WI38 (cell line): Measurements from ENCODE around the gene TSSK6.

Source experiments
- H3K4me3 ChIP-seq: 2 replicates; pipeline ENCODE4 v1.5.1; 2011; ENCODE audit warnings: low read depth, mild to moderate bottlenecking, control low read depth, low read length
- TF ChIP-seq, protein P1 (sequence below): IDR thresholded peaks from 2 replicates; pipeline ENCODE4 v1.5.1; 2012; ENCODE audit warnings: low read depth, mild to moderate bottlenecking, control low read depth, low read length

Gene TSSK6

DNA sequence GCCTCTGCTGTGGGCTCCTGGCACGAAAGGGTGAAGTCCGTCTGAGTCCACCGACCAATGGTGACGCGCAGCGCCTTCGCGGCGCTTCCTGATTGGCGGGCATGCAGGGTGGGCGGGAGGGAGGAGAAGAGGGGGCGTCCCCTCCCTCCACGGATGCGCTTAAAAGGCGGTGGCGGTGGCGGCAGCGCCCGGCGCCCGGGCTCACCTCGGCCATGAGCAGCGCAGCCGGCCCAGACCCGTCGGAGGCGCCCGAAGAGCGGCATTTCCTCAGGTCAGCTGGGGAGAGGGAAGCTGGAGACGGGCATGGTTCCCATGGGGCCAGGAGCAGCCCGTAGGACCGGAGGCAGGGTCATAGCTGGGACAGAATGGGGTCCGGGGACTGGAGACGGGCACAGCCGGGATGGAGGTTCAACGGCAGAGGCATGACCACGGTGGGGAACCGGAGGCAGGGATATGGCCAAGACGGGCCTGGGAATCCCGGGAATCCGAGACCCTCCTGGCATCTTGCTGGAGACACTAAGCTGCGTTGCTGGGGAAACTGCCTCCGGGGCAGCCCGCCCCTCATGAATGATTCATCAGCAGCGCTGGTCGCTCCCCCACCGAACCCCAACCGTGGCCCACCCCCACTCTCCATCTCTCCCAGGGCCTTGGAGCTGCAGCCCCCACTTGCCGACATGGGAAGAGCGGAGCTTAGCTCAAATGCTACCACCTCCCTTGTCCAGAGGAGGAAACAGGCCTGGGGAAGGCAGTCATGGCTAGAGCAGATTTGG, 13.6 kb upstream of the TSSK6 start, which contains the start of gene YJEFN3:
Gene YJEFN3 (plus strand): TSS at position 191 of the 770 bp plus-strand sequence. CDS start 22 bp downstream, at position 213.
- no peak within 1 kb of the TSS for H3K4me3 ChIP-seq
- TF ChIP-seq, protein P1, sequence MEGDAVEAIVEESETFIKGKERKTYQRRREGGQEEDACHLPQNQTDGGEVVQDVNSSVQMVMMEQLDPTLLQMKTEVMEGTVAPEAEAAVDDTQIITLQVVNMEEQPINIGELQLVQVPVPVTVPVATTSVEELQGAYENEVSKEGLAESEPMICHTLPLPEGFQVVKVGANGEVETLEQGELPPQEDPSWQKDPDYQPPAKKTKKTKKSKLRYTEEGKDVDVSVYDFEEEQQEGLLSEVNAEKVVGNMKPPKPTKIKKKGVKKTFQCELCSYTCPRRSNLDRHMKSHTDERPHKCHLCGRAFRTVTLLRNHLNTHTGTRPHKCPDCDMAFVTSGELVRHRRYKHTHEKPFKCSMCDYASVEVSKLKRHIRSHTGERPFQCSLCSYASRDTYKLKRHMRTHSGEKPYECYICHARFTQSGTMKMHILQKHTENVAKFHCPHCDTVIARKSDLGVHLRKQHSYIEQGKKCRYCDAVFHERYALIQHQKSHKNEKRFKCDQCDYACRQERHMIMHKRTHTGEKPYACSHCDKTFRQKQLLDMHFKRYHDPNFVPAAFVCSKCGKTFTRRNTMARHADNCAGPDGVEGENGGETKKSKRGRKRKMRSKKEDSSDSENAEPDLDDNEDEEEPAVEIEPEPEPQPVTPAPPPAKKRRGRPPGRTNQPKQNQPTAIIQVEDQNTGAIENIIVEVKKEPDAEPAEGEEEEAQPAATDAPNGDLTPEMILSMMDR = no peak

DNA sequence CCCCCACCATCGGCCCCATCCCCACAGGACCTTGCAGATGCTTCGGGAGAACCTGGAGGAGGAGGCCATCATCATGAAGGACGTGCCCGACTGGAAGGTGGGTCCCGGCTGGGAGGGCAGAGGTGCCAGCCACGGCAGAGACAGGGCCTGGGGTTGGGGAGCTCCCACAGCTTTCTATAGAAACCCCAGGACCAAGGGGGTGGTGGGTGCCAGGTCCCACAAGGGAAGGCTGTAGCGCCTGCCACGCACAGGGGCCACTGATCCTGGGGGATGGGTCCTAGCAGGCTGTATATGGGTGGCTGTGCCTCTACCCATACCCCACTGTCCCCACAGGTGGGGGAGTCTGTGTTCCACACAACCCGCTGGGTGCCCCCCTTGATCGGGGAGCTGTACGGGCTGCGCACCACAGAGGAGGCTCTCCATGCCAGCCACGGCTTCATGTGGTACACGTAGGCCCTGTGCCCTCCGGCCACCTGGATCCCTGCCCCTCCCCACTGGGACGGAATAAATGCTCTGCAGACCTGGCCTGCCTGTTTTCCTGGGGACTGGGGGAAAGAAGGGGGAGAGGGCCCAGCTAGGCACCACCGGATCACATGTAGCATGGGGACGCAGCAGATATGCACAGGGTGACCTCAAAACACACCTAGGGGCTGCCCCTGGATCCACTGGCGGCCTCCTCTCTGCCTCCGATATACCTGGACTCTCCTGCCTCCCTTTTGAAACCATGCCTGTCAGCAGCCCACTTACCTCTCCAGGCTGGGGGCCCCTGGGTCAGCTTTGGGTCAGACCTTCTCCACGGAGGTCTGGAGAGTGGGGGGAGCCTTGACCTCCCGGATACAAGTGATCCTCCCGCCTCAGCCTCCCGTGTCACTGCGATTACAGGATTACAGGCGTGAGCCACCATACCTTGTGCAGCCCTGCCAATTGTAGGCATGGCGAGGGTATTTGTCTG, 12.6 kb upstream of the TSSK6 start:
- TF ChIP-seq, protein P1 = no peak
- no peak overlapping the region for H3K4me3 ChIP-seq

GRCh38 chr19:19527371-19527656, 12.0 kb upstream of the TSSK6 start:
- TF ChIP-seq, protein P1 = no peak
- H3K4me3 ChIP-seq = no peak overlapping the region

DNA sequence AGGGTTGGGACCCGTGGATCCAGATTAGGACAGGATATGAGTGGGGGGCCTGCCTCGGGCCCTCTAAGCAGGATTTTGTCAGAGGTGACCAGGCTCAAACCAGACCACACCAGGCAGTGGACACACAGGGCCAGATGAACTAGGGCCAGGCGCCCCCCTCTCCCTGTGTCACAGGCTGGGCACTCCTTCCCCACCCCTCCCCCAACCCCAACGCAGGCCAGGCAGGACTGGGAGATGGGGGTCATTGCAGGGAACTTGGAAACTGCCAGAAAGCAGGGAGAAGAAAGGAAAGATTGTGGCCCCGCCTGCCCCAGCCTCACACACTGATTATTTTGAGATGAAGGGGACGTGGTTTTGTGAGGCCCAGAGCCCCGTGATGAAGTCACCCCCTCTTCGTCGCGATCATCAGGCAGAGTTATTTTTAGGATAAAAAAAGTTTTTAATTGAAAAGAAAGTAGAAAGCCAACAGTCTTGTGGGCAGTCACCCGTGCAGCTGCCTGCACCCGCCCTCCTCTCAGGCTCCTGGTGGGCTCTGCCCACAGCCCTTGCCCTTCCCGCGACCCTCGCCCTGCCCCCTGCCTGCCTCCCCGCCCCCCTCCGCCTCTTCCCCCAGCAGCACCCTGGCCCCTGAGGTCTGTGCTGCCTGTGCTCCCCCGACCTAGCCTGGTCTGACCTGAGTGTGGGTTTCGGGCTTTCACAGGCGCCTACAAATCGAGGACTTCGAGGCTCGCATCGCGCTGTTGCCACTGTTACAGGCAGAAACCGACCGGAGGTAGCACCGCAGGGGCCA, 11.4 kb upstream of the TSSK6 start:
- TF ChIP-seq, protein P1 = no peak
- no peak overlapping the region for H3K4me3 ChIP-seq

DNA sequence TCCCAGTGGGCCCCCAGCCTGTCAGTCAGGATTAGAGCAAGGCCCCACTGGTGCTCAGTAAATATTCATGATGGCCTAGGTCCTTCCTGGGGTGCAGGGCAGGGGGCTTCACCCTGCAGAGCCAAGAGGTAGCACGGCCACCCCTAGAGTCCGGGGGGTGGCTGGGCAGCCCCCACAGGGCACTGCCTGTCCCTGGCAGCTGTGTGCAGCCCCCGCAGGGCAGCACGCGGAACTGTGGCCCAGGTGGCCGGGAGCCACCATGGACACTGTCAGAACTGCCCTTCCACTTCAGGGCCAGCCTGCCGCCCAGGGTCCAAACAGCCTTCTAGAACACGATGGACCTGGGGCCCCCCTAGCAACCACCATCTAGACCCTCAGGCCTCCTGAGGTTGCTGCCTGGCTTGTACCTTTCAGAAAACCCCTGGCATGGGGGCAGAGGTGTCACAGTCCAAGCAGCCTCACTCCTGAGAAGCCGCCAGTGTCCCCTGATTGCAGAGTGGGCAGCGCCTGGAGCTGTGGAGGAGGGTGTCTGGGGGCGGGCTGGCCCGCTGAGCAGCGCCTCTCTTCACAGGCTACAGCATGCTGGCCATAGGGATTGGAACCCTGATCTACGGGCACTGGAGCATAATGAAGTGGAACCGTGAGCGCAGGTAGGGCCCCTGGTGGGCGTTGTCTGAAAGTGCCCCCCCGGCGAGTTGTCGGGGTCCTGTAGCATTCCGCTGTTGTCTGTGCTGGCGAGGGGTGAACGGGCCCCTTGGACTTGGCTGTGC, 10.4 kb upstream of the TSSK6 start:
- H3K4me3 ChIP-seq = no peak overlapping the region
- TF ChIP-seq, protein P1 = no peak

DNA sequence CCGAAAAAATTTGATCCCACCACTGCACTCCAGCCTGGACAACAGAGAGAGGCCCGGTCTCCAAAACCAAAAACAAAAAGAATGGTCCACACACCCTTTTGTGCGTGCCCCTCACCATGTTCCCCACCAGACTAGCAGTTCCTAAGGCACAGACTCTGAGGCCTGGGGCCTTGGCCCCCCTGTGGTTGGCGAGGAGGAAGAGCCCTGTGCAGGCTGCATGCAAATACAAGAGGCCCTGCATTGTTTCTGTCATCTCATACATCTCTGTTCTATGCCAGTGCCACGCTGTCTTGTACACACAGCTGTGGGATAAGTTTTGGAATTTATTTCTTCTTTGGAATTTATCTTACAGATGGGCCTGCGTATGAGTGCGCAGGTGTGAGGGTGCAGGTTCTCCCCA, 8.7 kb upstream of the TSSK6 start:
- TF ChIP-seq, protein P1 = no peak
- no peak overlapping the region for H3K4me3 ChIP-seq
